CD4-positive, alpha-beta T cell treated with Interleukin-6 for 4 hours (primary cell): ENCODE data around the gene NOXA1.
"Not testable (repeated sequence)": the region's sequence is repeated elsewhere in the genome, so short reads cannot be mapped to it uniquely, and the experiment has no call there.

Experiments
- DNase-seq: peaks from one replicate; pipeline ENCODE4 v3.0.0-alpha.2; 2020; ENCODE audit warnings: mixed read lengths

The NOXA1 gene

GRCh38 chr9:137466389-137467085 is 43.3 kb downstream of the NOXA1 start:
- DNase-seq = not testable (repeated sequence)

GRCh38 chr9:137467161-137467581 is 44.0 kb downstream of the NOXA1 start:
- no peak for DNase-seq

- DNase-seq = no peak
These were observed 44.7 kb downstream of the NOXA1 start for GRCh38 chr9:137467896-137468295.

GRCh38 chr9:137470785-137471184 is 47.6 kb downstream of the NOXA1 start:
- no peak for DNase-seq

GRCh38 chr9:137474271-137474670 is 51.1 kb downstream of the NOXA1 start:
- no peak for DNase-seq

GRCh38 chr9:137475666-137476065 is 52.5 kb downstream of the NOXA1 start:
- DNase-seq = no peak

- no peak for DNase-seq
These were observed 53.7 kb downstream of the NOXA1 start for GRCh38 chr9:137476856-137477255.

GRCh38 chr9:137477778-137478612 is 54.8 kb downstream of the NOXA1 start:
- DNase-seq = no peak

- no peak for DNase-seq
These were observed 55.4 kb downstream of the NOXA1 start for GRCh38 chr9:137478613-137478961.

- no peak for DNase-seq
These were observed 56.0 kb downstream of the NOXA1 start for GRCh38 chr9:137478962-137479861.

GRCh38 chr9:137479892-137480685 is 56.9 kb downstream of the NOXA1 start:
- no peak for DNase-seq

- no peak for DNase-seq
These were observed 57.8 kb downstream of the NOXA1 start for GRCh38 chr9:137480686-137481683.

- no peak for DNase-seq
These were observed 59.0 kb downstream of the NOXA1 start for GRCh38 chr9:137482094-137482781.
